ENCODE results near the gene SRGAP2C.
"Not testable (repeated sequence)": the region's sequence is repeated elsewhere in the genome, so short reads cannot be mapped to it uniquely, and the experiment has no call there.

SRGAP2C gene

DNA sequence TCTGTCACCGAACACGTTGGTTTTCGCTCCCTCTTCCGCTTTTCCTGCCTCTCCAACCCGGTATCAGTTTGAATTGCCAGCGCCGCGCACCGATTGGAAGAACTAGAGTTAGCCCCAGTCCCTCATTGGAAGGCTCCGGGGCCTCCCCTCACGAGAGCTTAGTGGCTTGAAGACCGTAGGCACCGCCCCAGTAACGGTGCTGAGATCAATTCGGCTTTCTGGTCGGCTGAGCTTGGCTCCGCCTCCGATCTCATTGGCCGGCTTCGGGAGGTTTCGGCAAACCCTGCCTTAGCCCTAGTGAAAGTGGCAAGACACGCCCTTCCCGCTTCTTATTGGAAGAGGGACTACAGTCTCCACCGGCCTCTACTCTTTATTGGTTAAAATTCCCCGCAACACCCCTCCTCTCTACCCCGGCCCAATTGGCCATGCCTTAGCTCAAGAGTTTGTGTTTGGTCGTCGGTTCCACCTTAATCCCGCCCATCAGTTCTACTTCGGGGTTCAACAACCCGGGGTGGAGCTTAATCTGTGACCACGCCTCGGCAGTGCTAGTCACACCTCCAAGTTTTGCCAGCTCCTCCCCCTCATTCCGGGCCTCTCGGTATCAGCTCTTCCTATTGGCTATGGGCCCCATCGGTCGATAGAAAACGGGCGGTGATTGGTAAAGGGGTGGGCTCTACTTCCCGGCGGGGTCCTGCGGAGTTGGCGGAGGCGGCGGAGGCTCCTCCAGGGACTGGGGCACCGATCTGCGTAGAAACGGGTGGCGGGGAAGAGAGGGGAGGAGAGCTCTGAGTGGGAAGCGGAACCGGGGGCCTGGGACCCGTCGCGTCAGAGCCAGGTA is at the start of gene SRGAP2C, which contains the start of gene FAM72B:
Gene SRGAP2C (plus strand): TSS at position 686 of the 838 bp plus-strand sequence. CDS start 2,472 bp downstream, outside the sequence.
Gene FAM72B (minus strand): TSS at position 51 of the 838 bp plus-strand sequence. CDS start 851 bp downstream, outside the sequence.
- DNase-seq (ENCODE audit: low spot score) = peak; percentile 96

DNA sequence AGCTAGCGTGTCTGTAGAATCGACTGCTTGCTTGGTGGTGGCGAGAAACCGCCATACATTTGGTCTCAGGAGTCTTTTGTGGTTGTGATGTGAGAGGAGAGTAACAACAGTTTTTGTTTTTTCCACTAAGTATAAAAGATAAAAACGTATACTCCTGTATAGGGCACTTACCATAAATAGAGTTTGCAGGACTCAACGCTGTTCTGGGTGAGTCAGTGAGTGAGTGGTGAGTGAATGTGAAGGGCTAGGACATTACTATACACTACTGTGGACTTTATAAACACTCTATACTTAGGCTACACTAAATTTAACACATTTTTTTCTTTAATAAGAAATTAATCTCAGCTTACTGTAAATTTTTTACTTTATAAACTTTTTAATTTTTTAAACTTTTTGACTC is 44.4 kb upstream of the SRGAP2C start:
- not testable (repeated sequence) for DNase-seq (ENCODE audit: low spot score)

DNA sequence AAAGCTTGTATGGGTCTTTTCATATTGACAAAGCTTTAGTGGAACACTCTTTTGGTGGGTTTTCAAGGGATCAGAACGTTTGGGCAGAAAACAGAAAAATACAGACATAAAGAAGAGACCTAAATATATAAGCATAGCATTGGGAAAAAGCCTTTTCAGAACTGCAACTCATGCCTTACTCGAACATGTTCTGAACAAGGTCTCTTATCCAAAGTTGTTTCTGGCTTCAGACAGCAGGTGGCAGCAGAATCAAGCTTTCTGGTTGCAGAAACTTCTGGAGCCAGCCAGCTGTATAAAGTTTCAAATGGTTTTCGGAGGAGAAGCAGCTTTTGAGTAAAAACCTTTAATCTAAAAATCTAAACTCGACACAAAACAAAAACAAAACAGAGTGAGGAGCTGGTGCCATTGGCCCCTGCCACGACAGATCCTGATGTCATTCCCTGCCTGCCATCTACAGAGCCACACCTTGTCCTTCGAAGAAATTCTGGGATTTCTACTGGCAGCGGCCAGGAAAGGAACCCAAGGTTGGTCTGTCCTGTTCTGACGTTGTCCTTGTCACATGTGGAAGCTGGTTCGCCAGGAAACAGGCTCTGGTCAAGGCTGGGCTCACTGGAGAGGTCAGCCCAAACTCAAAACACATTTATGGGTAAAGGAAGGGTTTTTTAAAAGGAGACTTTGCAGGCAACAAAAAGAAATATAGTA is 36.1 kb upstream of the SRGAP2C start:
- not testable (repeated sequence) for DNase-seq (ENCODE audit: low spot score)

DNA sequence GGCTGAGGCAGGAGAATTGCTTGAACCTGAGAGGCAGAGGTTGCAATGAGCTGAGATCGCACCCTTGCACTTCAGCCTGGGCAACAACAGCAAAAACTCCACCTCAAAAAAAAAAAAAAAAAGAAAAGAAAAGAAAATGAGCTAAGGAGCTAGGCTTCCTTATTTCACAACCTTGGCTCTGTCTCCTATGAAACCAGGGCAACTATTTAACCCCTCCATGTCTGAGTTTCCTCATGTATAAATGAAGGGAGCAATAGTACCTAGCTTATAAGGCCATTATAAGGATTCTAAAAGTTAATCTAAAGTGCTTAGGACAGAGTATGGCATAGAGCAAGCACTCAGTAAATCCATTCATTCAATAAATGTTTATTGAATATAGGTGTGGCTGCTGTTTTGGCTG is 33.5 kb upstream of the SRGAP2C start:
- DNase-seq (ENCODE audit: low spot score) = not testable (repeated sequence)

DNA sequence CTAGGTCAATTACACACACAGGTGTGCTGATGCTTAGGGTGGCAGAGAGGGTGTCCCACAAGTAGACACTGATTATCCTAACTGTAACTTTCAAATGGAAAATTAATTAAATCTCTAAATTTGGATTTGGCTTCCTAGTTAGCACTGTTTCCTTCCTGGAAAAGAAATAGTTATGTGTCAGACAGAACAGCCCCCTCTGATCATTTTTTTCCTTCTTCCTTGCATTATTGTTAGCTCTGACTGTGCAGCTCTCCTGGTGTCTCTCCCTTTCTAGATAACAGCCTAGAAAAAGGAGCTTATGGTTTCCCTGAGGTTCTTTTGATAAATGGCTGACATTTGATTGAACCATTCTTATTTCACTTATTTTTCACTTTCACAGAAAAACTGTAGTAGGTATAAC is 32.0 kb upstream of the SRGAP2C start:
- DNase-seq (ENCODE audit: low spot score) = not testable (repeated sequence)

DNA sequence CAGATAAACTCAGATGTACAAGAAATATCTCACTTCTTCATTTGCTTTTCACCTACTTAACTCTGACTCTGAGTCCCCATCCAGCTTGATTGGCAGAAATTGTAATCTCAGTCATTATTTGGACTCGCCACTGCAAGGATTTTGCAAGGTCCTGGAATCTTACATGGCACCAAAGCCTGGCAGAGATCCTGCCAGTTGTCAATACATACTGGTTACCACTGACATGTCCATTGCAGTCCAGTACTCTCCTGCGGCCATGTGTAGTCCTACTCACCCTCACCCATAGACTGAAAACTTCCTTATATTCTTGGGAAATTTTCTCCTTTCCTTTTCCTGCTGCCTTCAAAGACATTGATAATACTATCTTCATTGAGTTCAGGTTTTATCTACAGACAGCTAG is 30.0 kb upstream of the SRGAP2C start:
- not testable (repeated sequence) for DNase-seq (ENCODE audit: low spot score)

DNA sequence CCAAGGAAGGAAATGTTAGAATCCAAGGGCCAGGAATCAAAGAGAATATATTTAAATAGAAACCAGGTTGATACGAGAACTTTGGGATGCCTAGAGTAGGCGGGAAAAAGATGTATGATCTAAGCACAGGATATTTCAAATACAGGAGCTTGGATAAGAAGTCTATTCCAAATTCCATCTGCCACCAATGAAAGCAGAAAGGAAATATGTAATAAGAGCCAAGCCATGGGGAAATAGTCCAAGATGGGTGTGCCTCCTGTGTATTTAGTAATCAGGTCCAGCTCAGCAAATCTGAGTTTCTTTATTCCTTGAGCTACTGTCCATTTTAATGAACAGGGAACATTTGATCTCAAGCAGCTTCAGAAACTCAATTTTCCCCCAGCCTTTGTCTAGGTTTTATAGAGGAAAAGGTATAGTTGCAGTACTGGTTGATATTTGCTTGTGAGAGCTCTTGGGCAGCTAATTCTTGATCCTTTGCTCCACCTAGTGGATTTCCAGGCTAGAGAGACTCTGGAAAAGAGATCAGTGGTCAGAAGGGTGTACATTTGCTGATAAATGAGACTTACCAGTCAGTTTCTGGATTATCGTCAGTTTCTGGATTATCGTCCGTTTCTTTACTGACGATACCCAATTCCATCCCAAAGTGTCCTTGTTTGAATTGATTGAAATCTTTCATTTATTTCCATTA is 29.0 kb upstream of the SRGAP2C start:
- DNase-seq (ENCODE audit: low spot score) = peak; percentile 1

DNA sequence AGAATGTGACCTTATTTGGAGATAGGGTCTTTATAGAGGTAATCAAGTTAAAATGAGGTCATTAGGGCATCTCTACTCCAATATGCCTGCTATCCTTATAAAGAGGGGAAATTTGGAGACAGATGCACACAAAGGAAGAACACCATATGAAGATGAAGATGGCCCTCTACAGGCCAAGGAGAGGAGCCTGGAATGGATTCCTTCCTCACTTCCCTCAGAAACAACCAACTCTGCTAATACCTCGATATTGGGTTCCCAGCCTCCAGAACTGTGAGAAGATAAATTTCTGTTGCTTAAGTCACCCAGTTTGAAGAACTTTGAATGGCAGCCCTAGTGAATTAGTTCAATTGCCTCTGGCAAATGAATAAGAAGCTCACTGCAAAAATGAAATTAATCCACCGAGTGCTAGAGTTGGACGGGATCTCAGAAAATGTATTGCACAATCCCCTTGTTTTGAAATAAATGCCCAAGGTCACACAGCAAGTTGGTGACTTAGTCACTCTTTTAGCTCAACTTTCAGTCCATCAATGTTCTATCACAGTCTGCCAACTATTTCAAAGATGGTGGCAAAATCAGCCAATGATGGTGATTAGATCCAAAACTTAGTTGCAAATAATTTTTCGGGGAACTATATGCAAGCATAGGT is 27.7 kb upstream of the SRGAP2C start:
- not testable (repeated sequence) for DNase-seq (ENCODE audit: low spot score)

DNA sequence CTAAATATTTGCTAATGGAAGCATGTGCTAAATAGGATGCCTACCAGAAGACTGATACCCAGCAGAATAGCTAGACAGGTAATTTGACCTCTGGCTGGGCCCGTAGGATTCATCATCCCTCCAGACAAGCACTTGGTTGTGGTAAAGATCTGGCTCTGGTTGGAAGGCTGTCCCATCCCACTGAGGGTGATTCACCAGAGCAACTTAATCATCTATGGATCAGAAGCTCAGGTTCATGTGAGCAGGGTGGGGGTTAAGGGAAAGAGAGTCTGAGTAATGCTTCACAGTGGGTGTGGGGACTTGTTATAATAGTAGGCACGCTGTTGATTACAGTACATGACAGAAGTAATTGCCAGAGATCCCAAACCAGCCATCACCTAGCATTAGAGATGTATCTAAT is 27.2 kb upstream of the SRGAP2C start:
- DNase-seq (ENCODE audit: low spot score) = not testable (repeated sequence)

DNA sequence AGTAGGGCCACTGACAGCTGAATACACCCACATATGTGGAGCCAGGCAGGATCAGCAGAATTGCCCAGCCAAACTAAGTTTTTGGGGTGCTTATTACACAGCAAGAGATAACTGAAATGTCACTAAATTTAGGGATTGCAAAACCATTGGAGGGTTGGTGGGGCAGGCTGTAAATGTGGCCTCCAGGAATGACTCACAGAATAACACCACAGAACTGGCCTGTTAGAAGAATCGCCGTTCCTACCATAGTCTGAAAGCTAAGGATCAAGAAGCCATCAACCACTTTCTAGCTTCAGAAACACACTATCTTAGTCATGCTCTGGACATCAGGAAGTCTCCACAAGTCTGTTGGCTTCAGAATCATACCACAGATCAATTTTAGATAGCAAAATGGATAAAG is 24.7 kb upstream of the SRGAP2C start:
- DNase-seq (ENCODE audit: low spot score) = not testable (repeated sequence)

DNA sequence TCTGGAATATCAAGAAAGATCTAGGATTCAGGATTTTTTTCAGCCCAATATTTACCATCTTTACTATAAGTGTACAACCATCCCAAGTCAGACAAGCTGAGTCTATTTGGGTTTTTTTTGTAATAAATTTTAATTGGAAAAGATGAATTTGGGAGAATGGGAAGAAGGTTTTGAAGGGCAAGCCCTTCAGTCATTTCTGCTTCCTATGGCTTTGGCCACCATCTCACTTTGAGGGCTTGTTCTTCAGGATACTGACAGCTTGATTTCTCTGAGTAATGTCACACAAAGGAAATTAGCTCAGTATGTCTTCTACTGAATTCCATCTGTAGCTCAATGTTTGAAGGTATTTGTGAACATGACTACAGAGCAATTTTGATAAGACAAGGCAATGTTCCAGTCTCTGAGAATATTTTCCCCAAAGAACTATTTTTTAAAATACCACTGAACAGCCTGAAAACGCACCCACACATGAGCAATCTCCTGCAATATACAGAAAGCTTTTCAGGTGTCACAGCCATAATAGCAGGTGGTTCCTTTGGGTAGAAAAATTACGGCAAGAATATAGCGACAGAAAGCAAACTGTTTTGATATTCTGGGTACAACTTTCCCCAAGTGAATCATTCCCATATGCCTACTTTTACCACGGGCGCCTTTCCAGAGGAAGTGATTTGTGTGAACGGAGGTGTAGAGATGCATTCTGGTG is 23.4 kb upstream of the SRGAP2C start:
- not testable (repeated sequence) for DNase-seq (ENCODE audit: low spot score)

DNA sequence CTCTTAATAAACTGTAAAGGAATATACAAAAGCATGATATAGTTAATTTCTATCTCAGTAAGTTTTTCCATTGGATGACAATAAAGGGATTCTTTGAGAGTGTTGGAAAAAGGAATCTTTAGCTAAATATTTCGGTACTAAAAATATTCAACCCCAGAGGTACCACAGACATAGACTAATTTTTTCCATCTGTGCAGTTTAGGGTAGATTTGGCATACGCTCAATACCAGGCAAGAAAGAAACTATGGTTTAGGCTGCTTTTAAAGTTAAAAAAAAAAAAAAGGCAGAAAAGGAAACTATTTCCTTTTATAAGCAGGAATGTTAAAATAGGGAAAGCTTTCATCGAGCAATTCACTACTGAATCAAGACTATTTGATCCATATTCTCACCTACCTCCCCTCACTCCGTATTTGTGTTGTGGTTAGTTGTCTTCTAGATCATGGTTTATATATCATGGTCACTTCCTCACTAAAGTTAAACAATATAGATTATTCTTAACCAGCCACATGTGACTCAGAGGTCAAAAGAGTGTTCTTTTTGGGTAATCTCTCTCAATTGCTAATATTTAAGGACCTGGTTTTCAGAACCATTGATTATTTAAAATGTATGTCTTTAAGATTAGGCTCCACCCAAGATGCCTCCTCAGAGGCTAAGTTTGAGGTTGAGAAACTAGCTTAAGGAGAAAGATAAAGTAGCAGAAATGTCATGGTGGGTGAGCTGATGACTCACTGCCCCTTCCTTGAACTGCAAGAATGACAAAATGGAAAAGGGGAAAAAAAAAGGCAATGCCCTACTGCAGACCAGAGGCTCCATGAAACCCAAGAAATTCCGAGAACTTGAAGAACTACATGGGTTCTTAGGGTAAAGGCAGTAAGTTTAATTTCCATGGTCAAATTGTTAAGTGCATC is 20.7 kb upstream of the SRGAP2C start:
- DNase-seq (ENCODE audit: low spot score) = not testable (repeated sequence)

DNA sequence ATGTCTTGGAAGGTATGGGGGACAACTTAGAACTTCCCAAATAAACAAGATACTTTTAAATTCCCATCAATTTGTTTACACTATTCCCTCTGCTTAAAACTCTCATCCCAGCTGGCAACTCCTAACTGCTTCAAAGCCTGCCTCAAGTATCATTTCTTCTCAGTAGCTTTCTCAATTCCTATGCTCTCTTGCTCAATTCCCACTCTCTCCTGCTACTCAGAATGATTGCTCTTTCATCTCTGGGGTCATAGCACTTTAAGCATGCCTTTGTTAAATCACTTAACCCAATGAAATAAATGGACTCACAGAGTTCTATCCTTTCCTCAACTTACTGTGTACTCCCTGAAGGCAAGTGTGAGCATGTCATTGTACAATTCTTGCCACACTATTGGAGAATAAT is 19.5 kb upstream of the SRGAP2C start:
- DNase-seq (ENCODE audit: low spot score) = not testable (repeated sequence)

DNA sequence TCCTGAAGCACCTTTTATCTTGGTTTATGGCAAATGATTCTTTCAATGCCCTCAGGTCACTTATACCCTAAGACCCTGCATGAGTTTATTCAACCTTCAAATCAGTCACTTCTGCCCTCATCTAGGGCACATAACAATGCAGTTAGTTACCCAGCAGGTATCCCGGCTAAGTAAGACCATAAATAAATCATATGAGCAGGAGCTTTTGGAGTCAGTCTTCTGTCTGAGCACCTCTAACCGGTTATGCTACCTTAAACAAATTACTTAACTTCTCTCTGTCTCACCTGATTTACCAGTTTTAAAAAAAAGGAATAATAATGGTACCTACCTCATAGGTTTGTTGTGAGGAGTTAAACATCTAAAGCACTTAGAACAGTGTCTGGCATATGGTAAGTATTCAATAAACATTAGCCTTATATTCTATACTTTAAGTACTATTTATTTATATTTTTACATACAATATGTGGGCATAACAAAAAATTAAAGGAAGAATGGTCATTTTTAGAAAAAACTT is 17.5 kb upstream of the SRGAP2C start:
- not testable (repeated sequence) for DNase-seq (ENCODE audit: low spot score)

DNA sequence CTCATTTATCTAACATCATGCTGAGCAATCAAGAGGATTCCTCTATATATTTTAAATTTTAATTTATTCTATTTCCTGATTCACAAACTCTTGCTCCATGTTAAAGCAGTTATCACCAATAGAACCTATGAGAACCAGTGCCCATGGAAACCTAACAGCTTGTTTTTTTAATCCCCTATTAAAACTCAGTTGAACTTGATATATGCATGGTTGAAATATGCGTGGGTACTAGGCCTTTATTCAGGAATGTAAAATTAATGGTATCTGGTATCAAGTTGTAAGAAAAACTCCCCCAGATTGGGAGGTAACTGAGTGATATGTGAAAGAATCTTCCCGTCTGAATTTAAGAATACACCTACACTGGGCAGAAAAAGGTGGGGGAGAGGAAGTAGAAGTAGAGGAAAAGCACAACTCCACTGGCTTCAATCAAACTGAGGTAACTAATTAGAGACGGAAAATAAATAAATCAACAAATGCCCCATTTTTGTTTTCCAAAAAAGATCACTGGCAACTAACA is 16.6 kb upstream of the SRGAP2C start:
- not testable (repeated sequence) for DNase-seq (ENCODE audit: low spot score)

DNA sequence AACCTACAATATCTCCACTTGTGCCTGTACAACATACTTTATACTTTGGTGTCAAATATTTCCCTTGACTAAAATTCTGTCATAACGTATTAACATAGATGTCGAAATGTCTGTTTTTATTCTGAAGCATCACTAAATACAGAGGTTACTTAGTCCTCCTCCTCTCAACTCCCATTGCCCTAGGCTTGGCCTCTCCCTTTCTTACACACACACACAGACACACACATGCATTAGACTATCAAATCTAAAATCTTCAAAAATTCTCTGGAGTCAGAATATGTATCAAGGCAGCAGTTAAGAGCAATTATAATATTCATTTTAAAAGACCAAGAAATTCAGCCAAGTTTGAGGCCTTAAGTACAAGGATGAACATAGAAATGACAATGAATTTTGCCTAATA is 8.1 kb upstream of the SRGAP2C start:
- DNase-seq (ENCODE audit: low spot score) = not testable (repeated sequence)

DNA sequence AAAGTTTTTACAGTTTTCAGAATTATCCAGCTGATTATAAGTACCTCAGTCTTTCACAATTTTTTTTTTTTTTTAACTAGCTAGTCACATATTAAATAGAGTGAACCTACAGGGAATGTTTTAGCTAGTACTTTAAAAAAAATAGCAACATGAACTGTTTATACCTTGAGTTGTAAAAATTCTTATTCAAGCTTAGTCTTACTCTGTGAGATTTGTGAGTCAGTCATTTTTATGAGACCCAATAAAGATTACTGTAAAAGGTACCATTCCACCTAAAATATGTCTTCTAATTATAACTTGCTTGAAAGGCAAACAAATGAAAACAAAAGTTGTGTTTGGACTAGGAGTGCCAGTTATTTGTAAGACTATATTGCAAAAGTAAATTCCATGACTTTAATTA is 6.6 kb upstream of the SRGAP2C start:
- not testable (repeated sequence) for DNase-seq (ENCODE audit: low spot score)

DNA sequence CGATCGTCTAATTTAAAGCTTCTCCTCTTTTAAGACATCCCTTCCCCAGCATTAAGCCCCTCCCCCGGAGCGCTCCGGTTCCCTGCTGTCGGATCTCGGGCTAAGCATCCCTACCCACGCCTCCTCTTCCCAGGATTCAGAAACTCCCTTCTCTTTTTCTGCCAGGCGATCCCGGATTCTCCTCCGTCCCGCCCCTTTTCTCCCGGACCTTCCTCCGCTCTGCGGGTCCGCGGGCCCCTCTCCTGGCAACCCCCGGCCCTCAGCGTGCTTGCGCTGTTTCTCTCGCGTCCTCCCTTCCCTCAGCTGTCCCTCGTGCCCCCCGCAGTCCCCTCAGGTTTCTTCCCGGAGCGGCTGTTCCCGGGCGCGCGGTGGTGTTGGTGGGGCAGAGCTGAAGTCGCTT is 908 bp upstream of the SRGAP2C start:
- DNase-seq (ENCODE audit: low spot score) = peak; percentile 1

DNA sequence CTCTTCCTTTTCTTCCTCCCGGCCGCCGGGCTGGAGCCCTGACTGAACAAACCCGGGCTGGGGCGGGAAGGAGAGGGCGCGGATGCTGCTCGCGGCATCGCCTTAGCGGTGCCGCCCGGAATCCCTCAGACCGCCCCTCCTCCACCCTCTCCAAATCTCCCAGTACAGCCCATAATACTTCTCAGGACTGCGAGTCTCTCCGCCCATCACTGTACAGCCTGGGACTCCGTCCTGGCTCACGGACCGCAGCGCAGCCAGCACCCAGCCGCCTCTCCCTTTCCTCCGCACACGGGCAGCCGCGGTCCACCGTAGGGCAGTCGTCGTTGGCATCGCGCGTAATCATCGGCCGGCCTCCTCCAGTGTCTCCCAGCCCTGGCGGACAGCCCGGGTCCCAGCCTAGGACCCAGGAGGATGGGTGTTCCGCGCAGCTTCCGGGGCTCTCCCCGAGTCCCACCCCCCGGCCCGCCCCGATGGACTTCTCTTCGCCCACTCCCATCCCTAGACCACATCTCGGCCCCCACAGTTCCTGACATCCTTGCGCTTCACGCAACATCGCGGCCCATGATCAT is 449 bp downstream of the SRGAP2C start:
- not testable (repeated sequence) for DNase-seq (ENCODE audit: low spot score)

Measured in NAMALWA (cell line).